ENCODE results near the gene LILRB4.
A peak's percentile ranks its signal among the peaks of the same experiment; 100 is the strongest.
"Not testable (repeated sequence)": the region's sequence is repeated elsewhere in the genome, so short reads cannot be mapped to it uniquely, and the experiment has no call there.

LILRB4 gene

DNA sequence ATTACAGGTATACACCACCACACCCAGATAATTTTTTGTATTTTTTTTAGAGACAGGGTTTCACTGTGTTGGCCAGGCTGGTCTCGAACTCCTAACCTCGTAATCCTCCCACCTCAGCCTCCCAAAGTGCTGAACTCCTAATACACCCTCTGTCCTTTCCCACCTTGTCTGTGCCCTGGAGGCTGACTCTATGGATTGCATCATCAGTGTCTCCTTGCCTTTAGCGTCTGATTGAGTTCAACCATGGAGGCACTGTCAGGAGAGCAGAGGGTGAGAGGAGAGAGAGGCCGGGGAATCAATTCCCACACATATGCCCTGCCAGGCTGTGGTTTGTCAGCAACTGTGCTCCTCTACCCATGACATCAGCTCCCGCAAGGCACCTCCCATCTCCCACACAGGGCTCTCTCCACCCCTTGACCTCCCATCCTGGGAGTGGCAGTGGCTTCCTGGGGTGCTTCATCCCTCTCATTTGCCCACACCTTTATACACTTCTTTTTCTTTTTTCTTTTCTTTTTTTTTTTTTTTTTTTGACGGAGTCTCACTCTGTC lies 12.6 kb upstream of the LILRB4 start:
- no peak for DNase-seq

GRCh38 chr19:54653181-54653809 lies 9.5 kb upstream of the LILRB4 start:
- DNase-seq = peak; percentile 17

DNA sequence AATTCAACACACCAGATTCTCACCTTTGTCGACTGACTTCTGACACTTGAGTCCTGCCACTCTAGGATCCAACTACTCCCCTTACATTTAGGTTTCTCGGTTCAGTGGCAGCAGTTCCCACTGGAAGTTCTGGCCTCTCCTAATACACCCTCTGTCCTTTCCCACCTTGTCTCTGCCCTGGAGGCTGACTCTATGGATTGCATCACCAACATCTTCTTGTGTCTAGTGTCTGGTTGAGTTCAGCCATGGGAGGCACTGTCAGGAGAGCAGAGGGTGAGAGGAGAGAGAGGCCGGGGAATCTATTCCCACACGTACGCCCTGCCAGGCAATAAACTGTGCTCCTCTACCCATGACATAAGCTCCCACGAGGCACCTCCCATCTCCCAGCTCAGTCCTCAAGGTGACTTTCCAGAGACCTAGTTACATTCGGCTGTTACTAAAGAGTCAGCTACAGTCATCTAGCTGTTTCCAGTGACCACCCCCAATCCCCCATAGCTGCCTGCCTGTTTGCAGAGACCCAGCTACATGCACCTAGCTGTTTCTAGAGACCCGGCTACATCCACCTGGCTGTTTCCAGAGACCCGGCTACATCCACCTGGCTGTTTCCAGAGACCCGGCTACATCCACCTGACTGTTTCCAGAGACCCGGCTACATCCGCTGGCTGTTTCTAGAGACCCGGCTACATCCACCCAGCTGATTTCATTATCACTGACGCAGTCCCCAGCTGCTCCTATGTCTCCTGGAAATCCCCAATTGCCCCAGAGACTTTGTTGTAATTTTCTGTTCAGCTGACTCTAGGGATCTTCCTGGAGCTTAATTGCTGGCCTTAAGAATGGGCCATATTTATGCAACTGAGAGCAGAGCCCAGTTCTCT lies 8.1 kb upstream of the LILRB4 start:
- DNase-seq = no peak

DNA sequence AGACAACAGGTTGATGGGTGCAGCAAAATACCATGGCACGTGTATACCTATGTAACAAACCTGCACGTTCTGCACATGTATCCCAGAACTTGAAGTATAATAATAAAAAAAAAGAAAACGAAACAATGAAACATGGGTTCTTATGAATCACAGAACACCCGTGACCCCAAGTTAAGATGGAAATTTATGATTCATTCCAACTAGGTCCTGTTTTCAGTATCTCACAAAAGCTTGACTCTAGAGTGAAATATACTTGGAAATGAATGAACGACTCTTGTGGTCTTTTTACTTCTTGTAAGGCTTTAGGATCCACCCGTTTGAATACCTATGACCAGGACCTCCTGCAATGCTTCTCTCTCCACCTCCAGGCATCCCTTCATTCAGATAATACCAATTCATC lies 3.5 kb upstream of the LILRB4 start:
- no peak for DNase-seq

DNA sequence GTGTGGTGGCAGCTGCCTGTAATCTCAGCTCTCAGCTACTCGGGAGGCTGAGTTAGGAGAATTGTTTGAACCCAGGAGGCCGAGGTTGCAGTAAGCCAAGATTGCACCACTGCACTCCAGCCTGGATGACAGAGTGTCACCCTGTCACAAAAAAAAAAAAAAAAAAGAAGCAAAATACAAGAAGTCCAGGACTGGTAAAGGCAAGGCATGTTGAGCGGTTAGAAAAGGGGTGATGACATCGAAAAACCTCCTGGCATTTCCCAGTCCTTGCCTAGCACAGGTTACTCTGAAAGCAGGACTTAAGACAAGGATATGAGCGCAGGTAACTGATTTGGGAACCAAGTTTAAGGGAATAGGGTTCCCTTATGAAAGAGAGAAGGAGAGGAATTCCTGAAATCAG lies 2.5 kb upstream of the LILRB4 start:
- no peak for DNase-seq

GRCh38 chr19:54660964-54661363 lies 1.8 kb upstream of the LILRB4 start:
- DNase-seq = no peak

DNA sequence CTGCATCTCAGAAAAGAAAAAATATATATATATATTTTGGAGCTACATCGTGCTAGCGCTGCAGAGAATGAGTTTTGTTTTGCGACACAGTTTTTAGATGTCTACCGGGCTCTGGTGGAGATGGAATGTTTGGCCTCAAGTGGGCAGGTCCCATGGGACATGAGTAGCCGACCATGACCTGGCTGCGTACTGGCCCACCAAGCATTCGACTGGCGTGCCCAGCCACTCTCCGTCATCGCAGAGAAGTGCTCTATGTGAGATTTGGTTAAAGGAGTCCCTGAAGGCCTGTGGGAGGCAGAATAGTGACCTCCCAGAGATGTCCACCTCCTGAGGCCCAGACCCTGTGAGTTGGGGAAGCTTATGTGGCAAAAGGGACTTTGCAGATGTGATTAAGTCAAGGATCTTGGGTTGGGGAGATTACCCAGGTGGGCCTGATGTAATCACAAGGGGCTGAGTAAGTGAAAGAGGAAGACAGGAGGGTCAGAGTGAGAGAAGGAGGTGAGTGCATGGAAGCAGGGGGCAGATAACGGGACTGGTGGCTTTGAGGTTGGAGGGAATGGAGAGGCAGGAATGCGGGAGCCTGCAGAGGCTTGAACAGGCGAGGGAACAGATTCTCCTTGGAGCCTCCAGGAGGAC lies 821 bp upstream of the LILRB4 start:
- no peak for DNase-seq

DNA sequence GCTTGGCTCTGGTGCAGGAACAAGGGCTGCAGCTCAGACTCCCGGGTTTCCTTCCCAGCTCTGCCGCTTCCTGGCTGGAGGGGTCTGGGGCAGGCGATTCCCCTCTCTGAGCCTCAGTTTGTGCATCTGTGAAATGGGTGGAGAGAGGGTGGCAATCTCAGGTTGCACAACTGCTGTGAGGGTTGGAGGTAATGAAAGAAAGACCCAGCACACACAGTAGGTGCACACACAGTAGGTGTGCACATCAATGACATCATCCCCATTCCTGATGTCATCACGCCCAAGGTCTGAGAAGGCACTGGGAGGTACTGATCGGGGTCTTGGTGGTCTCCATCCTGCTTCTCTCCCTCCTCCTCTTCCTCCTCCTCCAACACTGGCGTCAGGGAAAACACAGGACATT lies 2.7 kb downstream of the LILRB4 start:
- DNase-seq = no peak

GRCh38 chr19:54667217-54667616 lies 4.4 kb downstream of the LILRB4 start:
- no peak for DNase-seq

- no peak for DNase-seq
Observed at GRCh38 chr19:54668353-54668752, 5.6 kb downstream of the LILRB4 start.

- DNase-seq = no peak
Observed at GRCh38 chr19:54670576-54671357, 8.0 kb downstream of the LILRB4 start.

DNA sequence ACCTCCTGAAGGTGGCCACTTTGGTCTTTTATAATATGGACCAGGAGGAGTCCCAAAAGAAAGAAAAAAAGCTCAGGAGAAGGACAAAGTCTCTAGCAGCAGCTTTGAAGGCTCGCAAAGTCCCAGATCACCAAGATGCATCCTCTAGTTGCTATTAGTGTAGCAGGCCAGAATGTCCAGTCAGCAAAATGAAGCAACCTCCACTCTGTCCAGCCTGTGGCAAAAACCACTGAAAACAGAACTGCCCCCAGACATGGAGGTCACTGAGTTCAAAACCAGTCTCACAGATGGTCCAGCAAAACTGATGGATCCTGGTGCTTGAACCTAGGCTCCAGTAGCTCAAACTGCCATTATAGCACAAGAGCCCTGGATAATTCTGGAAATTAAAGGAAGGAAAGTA lies 10.4 kb downstream of the LILRB4 start:
- DNase-seq = no peak

DNA sequence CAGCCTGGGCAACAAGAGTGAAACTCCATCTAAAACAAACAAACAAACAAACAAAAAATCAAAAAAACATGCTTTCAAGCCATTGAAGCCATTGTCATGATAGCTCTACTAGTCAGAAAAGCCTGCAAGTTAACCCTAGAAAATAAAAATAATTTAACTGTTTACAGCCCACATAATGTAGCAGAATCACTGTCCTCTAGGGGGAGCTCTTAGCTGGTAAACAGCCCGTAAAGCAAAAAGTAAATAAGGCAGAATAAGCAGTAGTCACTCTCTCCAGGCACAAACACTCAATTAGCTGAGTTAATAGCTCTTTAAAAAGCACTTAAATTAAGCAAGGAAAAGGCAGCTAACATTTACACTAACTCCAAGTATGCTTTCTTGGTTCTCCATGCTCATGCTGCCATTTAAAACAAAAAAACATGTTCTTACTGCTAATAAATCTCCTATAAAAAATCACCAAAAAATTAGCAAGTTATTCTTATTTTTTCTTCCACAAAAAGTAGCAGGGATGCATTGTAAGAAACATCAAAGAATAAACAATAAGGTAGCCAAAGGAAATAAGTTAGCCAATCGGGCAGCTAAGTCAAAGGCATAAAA lies 11.3 kb downstream of the LILRB4 start:
- DNase-seq = peak; percentile 53

GRCh38 chr19:54676210-54676834 lies 13.5 kb downstream of the LILRB4 start:
- DNase-seq = peak; percentile 52

DNA sequence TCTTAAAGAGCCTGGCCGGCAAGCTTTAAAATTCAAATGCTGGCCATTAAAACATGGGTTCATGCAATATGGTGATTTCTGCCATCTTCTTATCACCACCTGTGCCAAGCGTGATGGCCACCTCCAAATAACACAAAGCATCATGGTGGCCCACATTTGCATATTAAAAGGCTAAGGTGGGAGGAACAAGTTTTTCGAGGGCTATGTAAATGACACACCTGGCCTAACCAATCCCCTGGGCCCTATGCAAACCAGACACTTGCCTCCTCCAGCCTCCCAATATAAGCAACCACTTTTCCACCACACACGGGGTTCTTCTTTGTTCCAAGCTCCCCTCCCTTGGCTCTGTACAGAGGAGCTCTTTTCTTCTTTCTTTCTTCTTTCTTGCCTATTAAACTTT lies 14.4 kb downstream of the LILRB4 start:
- DNase-seq = no peak

DNA sequence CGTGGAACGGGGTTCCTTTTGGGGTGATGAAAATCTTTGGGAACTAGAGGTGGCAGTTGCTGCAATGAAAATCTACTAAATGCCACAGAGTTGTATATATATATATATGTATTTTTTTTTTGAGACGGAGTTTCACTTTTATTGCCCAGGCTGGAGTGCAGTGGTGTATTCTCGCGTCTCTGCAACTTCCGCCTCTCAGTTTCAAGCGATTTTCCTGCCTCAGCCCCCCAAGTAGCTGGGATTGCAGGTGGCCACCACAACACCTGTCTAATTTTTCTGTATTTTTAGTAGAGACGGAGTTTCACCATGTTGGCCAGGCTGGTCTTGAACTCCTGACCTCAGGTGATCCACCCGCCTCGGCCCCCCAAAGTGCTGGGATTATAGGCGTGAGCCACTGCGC lies 18.8 kb downstream of the LILRB4 start:
- DNase-seq = not testable (repeated sequence)

DNA sequence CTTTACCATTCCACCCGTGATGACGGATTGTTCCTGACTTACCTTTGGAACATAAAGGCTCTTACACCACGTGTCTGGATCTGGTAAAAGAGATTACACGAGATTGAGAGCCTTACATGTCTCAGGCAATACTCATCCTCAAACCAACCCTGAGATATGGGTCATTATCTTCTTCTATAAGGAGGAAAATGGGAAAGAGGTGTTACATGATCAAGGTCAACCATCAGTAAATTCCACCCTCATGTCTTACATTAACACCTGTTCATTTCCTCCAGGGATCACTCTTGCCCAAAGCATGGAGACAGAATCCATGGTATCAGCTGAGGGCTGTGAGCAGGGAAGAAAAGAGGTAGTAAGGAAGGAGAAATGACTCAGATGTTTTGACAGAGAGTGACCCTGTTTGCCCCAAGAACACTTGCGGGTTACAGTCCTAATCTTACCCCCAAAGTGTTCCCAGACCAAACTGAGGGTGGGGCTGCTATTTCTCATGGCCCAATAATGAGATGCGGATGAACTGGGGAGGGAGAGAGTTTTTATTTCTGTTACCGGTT lies 19.6 kb downstream of the LILRB4 start:
- no peak for DNase-seq

DNA sequence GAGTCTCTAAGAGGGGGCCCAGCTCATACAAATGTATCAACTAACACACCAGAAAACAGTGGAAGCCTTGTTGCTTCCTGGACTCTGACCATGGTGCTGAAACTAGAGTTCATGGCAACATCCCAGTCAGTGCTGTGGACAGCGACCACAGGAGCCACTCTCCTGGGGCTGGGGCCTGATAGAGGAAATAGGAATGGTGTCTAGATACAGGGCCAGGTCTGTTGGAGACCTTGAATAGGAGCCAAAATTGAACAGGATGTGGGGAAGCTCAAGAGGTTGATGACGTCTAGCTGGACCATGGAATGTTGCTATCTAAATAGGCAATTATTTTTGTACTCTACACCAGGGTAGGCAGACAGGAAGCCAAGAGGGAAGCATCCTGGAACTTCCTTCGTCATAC lies 21.7 kb downstream of the LILRB4 start:
- DNase-seq = peak; percentile 52

- DNase-seq = no peak
Observed at GRCh38 chr19:54691582-54692297, 29.0 kb downstream of the LILRB4 start.

GRCh38 chr19:54692298-54692615 lies 29.5 kb downstream of the LILRB4 start:
- DNase-seq = no peak

GRCh38 chr19:54694648-54695047 lies 31.9 kb downstream of the LILRB4 start:
- no peak for DNase-seq

Measured in NCI-H2029 treated with DMSO at 0.1 percent for 48 hours (cell line).